Liver (tissue), 9 donors: Measurements from ENCODE around the gene TMIGD3. TPM values are rescaled to one million over a fixed set of nuclear protein-coding genes. Genes with fewer than 3 reads are reported as not detected.

ENCODE experiments used
- DNase-seq: peaks from one replicate; pipeline ENCODE4 v3.0.0-alpha.2; 2017; ENCODE audit warnings: low spot score
- H3K27ac ChIP-seq, 2 donors: one replicate each; pipeline ENCODE4 v1.7.0; 2013; ENCODE audit warnings: inconsistent platforms in 2 of 2, low read length in 2 of 2, control low read depth in 1 of 2, low read depth in 1 of 2, mild to moderate bottlenecking in 1 of 2
- H3K27me3 ChIP-seq, 4 donors: one replicate each; pipeline versions ENCODE4 v1.6.1 to v1.7.0; 2013; ENCODE audit warnings: low read length in 3 of 4, inconsistent platforms in 1 of 4, mild to moderate bottlenecking in 1 of 4, moderate library complexity in 1 of 4; ENCODE audit not compliant: control insufficient read depth in 4 of 4, insufficient read depth in 4 of 4
- H3K36me3 ChIP-seq, 4 donors: one replicate each; pipeline versions ENCODE4 v1.6.1 to v1.7.0; 2013; ENCODE audit warnings: low read length in 3 of 4, mild to moderate bottlenecking in 3 of 4, low read depth in 1 of 4, moderate library complexity in 1 of 4; ENCODE audit not compliant: control insufficient read depth in 4 of 4, insufficient read depth in 3 of 4
- H3K4me1 ChIP-seq, 4 donors: one replicate each; pipeline versions ENCODE4 v1.6.1 to v1.7.0; 2013; ENCODE audit warnings: low read length in 3 of 4, mild to moderate bottlenecking in 3 of 4, moderate library complexity in 1 of 4; ENCODE audit not compliant: control insufficient read depth in 4 of 4, insufficient read depth in 4 of 4
- H3K4me3 ChIP-seq, 3 donors: one replicate each; pipeline versions ENCODE4 v1.6.1 to v1.7.0; 2013; ENCODE audit warnings: low read length in 3 of 3, control low read depth in 1 of 3, low read depth in 1 of 3, mild to moderate bottlenecking in 1 of 3
- H3K9ac ChIP-seq, 2 donors: one replicate each; pipeline ENCODE4 v1.7.0; 2013; ENCODE audit warnings: low read length in 2 of 2, mild to moderate bottlenecking in 2 of 2, moderate library complexity in 2 of 2, control low read depth in 1 of 2, low read depth in 1 of 2
- H3K9me3 ChIP-seq, 4 donors: one replicate each; pipeline versions ENCODE4 v1.6.1 to v1.7.0; 2013; ENCODE audit warnings: low read length in 3 of 4; ENCODE audit not compliant: control insufficient read depth in 4 of 4
- EGR1 ChIP-seq, 2 donors: IDR thresholded peaks; 2 replicates each; pipeline ENCODE4 v1.6.1; 2016 to 2018; ENCODE audit warnings: antibody characterized with exemption in 2 of 2, low read depth in 2 of 2
- FOXA1 ChIP-seq: IDR thresholded peaks from 2 replicates; pipeline ENCODE4 v1.6.1; 2016; ENCODE audit warnings: antibody characterized with exemption
- FOXA2 ChIP-seq: IDR thresholded peaks from 2 replicates; pipeline ENCODE4 v1.6.1; 2016; ENCODE audit warnings: antibody characterized with exemption
- GABPA ChIP-seq, 2 donors: IDR thresholded peaks in 1 of 2; conservative IDR thresholded peaks in 1 of 2; 2 replicates each; pipeline ENCODE4 v1.6.1; 2016; ENCODE audit warnings: antibody characterized with exemption in 2 of 2, mild to moderate bottlenecking in 1 of 2, moderate library complexity in 1 of 2
- HNF4A ChIP-seq, 2 donors: conservative IDR thresholded peaks; 2 replicates each; pipeline ENCODE4 v1.6.1; 2016; ENCODE audit warnings: antibody characterized with exemption in 2 of 2, mild to moderate bottlenecking in 2 of 2
- JUND ChIP-seq, 2 donors: IDR thresholded peaks; 2 replicates each; pipeline ENCODE4 v1.6.1; 2016; ENCODE audit warnings: antibody characterized with exemption in 2 of 2
- NR2F2 ChIP-seq: IDR thresholded peaks from 2 replicates; pipeline ENCODE4 v1.6.1; 2016; ENCODE audit warnings: antibody characterized with exemption
- RAD21 ChIP-seq, 2 donors: IDR thresholded peaks; 2 replicates each; pipeline ENCODE4 v1.6.1; 2016; ENCODE audit warnings: antibody characterized with exemption in 2 of 2, mild to moderate bottlenecking in 2 of 2
- SP1 ChIP-seq: IDR thresholded peaks from 2 replicates; pipeline ENCODE4 v1.6.1; 2018; ENCODE audit warnings: antibody characterized with exemption, mild to moderate bottlenecking
- TAF1 ChIP-seq: conservative IDR thresholded peaks from 2 replicates; pipeline ENCODE4 v1.6.1; 2016; ENCODE audit warnings: antibody characterized with exemption, mild to moderate bottlenecking
- WGBS: extraction: QIAGEN DNeasy Blood & Tissue Kit; methylation state at CpG from one replicate; pipeline ENCODE4 v1.1.7; 2013; 5-methylcytosine and 5-hydroxymethylcytosine counted together
- polyA plus RNA-seq, 2 donors: library from polyadenylated mRNA; stranded (reverse) in 1 of 2; unstranded in 1 of 2; fragments of 200-250 nt in 1 of 2; fragments of >200 nt in 1 of 2; fragmentation: Nextera tagmentation in 1 of 2; extraction: Ambion mirVana in 1 of 2; gene quantifications; one replicate each; pipeline versions ENCODE4 v1.2.1 to v1.2.3, GENCODE V29; 2013 to 2015
- total RNA-seq, 2 donors: library from RNA; depleted of rRNA; stranded (reverse); fragments of >200 nt; gene quantifications; one replicate each; pipeline ENCODE4 v1.2.3, GENCODE V29; 2014
- TF ChIP-seq, protein P1 (sequence below): IDR thresholded peaks from 2 replicates; pipeline ENCODE4 v1.6.1; 2016; ENCODE audit warnings: antibody characterized with exemption, mild to moderate bottlenecking
- TF ChIP-seq, protein P2 (sequence below): IDR thresholded peaks from 2 replicates; pipeline ENCODE4 v1.6.1; 2016; ENCODE audit warnings: antibody characterized with exemption
- TF ChIP-seq, protein P3 (sequence below): fragments of 150-350 bp; IDR thresholded peaks from 2 replicates; pipeline ENCODE4 v1.5.1; 2017; ENCODE audit warnings: improper control_type of control experiment, low read depth, low read length; ENCODE audit not compliant: missing input control
- TF ChIP-seq, protein P4 (sequence below): IDR thresholded peaks from 2 replicates; pipeline ENCODE4 v1.6.1; 2016; ENCODE audit warnings: antibody characterized with exemption
- donor health status: healthy.
- donor health status: healthy.
- donor health status: healthy.
- donor health status: healthy.
- donor health status: healthy.

Gene TMIGD3
- total and polyA plus RNA-seq, 4 donors, result 2.6 to 5.9 (median 4.6) TPM

DNA sequence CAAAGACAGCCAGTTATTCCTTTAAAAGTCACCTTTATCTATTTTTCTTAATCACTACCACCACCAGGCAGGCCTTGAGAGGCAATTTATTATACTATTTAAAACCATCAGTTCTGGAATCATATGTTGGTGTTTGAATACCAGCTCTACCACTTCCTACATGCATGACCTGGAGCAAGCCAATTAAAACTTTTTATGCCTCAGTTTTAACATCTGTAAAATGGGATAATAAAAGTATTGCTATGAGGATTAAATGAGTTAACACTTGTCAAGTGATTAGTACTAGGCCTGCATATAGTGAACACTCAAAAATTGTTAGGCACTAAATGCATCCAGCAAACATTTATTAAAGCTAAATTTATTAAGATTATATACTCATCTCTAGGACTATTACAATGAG, 49.2 kb upstream of the TMIGD3 start (continued):
- TF ChIP-seq GABPA (IDR thresholded peaks at IDR 0.05 in 1 of 2, conservative IDR thresholded peaks at IDR 0.05 in 1 of 2), result no peak
- no peak for TF ChIP-seq FOXA2

DNA sequence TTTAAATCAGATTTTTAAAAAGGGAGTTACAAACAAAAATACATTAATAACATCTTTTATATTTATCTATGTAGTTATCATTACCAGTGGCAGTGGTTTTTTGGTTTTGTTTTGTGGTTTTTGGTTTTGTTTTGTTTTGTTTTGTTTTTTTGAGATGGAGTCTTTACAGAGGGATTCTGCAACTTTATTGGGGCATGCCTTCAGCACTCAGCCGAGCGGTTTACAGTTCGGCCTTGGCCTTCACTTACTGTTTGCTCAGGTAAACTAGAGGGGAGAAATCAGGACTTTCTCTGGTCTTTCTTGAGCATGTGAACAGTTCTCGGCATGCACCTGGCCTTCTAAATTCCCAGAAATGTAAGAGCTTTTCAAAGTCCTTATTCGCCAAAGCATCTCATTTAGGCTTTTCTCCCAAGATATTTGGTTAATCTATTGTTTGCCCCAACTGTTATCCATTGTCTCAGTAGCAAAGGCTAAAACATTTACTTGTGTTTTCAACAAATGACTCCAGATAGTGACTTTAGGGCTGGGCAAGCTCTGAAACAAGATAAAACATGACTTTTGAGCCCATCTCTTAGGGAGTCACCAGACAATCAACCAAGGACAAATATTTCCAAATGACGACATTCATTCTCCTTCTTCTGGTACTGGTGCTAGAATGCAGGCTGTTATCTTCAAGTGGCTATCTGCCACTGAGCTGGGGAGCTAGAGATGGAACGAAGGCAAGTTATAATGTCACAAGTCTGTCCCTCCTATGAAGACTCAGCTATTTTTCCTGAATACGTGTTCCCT, 48.4 kb upstream of the TMIGD3 start:
- no peak overlapping the region for H3K4me3 ChIP-seq
- H3K4me1 ChIP-seq, result peaks cover 0 to 4% (median under 1%) of the 10 kb centered on the region in 4 donors
- H3K36me3 ChIP-seq, result no peaks in the 10 kb centered on the region
- no peak overlapping the region for H3K27ac ChIP-seq
- no peak overlapping the region for H3K9ac ChIP-seq
- H3K9me3 ChIP-seq, result no peaks in the 10 kb centered on the region
- no peaks in the 10 kb centered on the region for H3K27me3 ChIP-seq
- no peak for DNase-seq
- WGBS, result 79% methylated on average over 8 of the region's 8 CpGs
- TF ChIP-seq, protein P1, sequence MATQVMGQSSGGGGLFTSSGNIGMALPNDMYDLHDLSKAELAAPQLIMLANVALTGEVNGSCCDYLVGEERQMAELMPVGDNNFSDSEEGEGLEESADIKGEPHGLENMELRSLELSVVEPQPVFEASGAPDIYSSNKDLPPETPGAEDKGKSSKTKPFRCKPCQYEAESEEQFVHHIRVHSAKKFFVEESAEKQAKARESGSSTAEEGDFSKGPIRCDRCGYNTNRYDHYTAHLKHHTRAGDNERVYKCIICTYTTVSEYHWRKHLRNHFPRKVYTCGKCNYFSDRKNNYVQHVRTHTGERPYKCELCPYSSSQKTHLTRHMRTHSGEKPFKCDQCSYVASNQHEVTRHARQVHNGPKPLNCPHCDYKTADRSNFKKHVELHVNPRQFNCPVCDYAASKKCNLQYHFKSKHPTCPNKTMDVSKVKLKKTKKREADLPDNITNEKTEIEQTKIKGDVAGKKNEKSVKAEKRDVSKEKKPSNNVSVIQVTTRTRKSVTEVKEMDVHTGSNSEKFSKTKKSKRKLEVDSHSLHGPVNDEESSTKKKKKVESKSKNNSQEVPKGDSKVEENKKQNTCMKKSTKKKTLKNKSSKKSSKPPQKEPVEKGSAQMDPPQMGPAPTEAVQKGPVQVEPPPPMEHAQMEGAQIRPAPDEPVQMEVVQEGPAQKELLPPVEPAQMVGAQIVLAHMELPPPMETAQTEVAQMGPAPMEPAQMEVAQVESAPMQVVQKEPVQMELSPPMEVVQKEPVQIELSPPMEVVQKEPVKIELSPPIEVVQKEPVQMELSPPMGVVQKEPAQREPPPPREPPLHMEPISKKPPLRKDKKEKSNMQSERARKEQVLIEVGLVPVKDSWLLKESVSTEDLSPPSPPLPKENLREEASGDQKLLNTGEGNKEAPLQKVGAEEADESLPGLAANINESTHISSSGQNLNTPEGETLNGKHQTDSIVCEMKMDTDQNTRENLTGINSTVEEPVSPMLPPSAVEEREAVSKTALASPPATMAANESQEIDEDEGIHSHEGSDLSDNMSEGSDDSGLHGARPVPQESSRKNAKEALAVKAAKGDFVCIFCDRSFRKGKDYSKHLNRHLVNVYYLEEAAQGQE, result no peak
- TF ChIP-seq RAD21 (IDR thresholded peaks at IDR 0.05) (no peak), NR2F2 (no peak), JUND (IDR thresholded peaks at IDR 0.05) (no peak), HNF4A (conservative IDR thresholded peaks at IDR 0.05) (no peak), SP1 (no peak), EGR1 (IDR thresholded peaks at IDR 0.05; ENCODE audit: low read depth in 2 of 2) (no peak), TAF1 (no peak), FOXA2 (no peak), FOXA1 (no peak)
- TF ChIP-seq, protein P2, sequence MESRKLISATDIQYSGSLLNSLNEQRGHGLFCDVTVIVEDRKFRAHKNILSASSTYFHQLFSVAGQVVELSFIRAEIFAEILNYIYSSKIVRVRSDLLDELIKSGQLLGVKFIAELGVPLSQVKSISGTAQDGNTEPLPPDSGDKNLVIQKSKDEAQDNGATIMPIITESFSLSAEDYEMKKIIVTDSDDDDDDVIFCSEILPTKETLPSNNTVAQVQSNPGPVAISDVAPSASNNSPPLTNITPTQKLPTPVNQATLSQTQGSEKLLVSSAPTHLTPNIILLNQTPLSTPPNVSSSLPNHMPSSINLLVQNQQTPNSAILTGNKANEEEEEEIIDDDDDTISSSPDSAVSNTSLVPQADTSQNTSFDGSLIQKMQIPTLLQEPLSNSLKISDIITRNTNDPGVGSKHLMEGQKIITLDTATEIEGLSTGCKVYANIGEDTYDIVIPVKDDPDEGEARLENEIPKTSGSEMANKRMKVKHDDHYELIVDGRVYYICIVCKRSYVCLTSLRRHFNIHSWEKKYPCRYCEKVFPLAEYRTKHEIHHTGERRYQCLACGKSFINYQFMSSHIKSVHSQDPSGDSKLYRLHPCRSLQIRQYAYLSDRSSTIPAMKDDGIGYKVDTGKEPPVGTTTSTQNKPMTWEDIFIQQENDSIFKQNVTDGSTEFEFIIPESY, result no peak
- TF ChIP-seq, protein P3, sequence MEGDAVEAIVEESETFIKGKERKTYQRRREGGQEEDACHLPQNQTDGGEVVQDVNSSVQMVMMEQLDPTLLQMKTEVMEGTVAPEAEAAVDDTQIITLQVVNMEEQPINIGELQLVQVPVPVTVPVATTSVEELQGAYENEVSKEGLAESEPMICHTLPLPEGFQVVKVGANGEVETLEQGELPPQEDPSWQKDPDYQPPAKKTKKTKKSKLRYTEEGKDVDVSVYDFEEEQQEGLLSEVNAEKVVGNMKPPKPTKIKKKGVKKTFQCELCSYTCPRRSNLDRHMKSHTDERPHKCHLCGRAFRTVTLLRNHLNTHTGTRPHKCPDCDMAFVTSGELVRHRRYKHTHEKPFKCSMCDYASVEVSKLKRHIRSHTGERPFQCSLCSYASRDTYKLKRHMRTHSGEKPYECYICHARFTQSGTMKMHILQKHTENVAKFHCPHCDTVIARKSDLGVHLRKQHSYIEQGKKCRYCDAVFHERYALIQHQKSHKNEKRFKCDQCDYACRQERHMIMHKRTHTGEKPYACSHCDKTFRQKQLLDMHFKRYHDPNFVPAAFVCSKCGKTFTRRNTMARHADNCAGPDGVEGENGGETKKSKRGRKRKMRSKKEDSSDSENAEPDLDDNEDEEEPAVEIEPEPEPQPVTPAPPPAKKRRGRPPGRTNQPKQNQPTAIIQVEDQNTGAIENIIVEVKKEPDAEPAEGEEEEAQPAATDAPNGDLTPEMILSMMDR, result no peak
- TF ChIP-seq, protein P4, sequence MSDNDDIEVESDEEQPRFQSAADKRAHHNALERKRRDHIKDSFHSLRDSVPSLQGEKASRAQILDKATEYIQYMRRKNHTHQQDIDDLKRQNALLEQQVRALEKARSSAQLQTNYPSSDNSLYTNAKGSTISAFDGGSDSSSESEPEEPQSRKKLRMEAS, result no peak
